RKO (cell line): ENCODE data around the gene SUCLA2.

Source experiments
- DNase-seq: peaks from one replicate; pipeline ENCODE4 v3.0.0-alpha.2; 2016; ENCODE audit warnings: low spot score

The SUCLA2 gene

GRCh38 chr13:47903836-47904235, 97.2 kb downstream of the SUCLA2 start:
- peak; percentile 18 for DNase-seq

- DNase-seq, result no peak
Observed at GRCh38 chr13:47901441-47901840, 99.6 kb downstream of the SUCLA2 start.

- DNase-seq, result no peak
Observed at GRCh38 chr13:47898080-47898479, 103.0 kb downstream of the SUCLA2 start.

GRCh38 chr13:47897411-47898050, 103.5 kb downstream of the SUCLA2 start:
- no peak for DNase-seq

- no peak for DNase-seq
Observed at GRCh38 chr13:47896546-47896945, 104.5 kb downstream of the SUCLA2 start.

GRCh38 chr13:47896111-47896510, 105.0 kb downstream of the SUCLA2 start:
- no peak for DNase-seq

- DNase-seq, result no peak
Observed at GRCh38 chr13:47893527-47893926, 107.5 kb downstream of the SUCLA2 start.
